ENCODE data around the gene BBS9. TPM values are rescaled to one million over a fixed set of nuclear protein-coding genes. Genes with fewer than 3 reads are reported as not detected.

Gene BBS9
- total and polyA plus RNA-seq, 4 donors, result 2.3 to 9.5 (median 4.5) TPM

DNA sequence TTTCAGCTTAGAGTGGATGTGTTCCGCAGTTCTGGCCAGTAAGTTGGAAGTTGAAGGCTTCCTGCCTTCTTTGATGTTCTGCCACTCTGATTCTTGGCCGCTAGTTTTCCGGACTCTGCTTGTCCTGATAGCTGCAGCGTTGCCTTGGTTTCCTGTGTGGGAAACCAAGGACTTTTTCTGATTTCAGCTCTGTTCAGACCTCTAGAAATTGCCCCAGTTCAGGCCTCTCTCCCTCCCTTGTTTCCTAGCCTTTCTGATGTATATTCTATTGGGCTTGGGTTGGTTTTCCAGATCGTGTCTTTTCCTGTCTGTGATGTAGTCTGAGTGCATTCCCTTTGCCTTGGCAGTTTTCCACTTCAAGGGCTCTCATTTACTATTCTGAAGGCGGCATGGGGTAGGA lies 318.7 kb downstream of the BBS9 start:
- Histone ChIP-seq H3K9ac (ENCODE audit: low read depth in 1 of 2, low read length in 2 of 2) (no peak overlapping the region), H3K36me3 (ENCODE audit: control insufficient read depth in 4 of 4, insufficient read depth in 3 of 4, low read depth in 1 of 4, low read length in 3 of 4) (no peaks in the 10 kb centered on the region), H3K4me3 (ENCODE audit: low read depth in 1 of 3, low read length in 3 of 3) (no peak overlapping the region), H3K27me3 (ENCODE audit: control insufficient read depth in 4 of 4, insufficient read depth in 4 of 4, low read length in 3 of 4) (no peaks in the 10 kb centered on the region), H3K27ac (ENCODE audit: low read depth in 1 of 2, low read length in 2 of 2) (no peak overlapping the region), H3K4me1 (ENCODE audit: control insufficient read depth in 4 of 4, insufficient read depth in 4 of 4, low read length in 3 of 4) (no peaks in the 10 kb centered on the region), H3K9me3 (ENCODE audit: control insufficient read depth in 4 of 4, low read length in 3 of 4) (no peaks in the 10 kb centered on the region)
- 67% methylated on average over 6 of the region's 6 CpGs for WGBS
- no peak for DNase-seq (ENCODE audit: low spot score)
- TF ChIP-seq NR2F2 (IDR thresholded peaks at IDR 0.05) (no peak), JUND (IDR thresholded peaks at IDR 0.05) (no peak), FOXA1 (IDR thresholded peaks at IDR 0.05) (no peak), RAD21 (IDR thresholded peaks at IDR 0.05) (no peak), RXRA (IDR thresholded peaks at IDR 0.05) (no peak), FOXA2 (IDR thresholded peaks at IDR 0.05) (no peak)

DNA sequence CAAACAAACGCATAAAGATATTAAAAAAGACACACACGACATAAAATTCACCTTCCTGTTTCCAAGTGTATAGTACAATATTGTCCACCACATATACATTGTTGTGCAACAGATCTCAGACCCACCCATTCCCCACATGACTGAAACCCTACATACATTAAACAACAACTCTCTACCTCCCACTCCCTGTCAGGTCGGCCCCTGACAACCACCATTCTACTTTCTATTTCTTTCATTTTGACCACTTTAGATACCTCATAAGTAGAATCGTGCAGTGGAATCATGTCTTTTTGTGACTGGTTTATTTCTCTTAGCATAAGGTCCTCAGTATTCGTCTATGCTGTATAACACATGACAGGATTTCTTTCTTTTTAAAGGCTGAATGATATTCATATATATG lies 320.5 kb downstream of the BBS9 start:
- 81% methylated on average over 5 of the region's 5 CpGs for WGBS
- Histone ChIP-seq H3K9ac (ENCODE audit: low read depth in 1 of 2, low read length in 2 of 2) (no peak overlapping the region), H3K4me3 (ENCODE audit: low read depth in 1 of 3, low read length in 3 of 3) (no peak overlapping the region), H3K9me3 (ENCODE audit: control insufficient read depth in 4 of 4, low read length in 3 of 4) (no peaks in the 10 kb centered on the region), H3K27me3 (ENCODE audit: control insufficient read depth in 4 of 4, insufficient read depth in 4 of 4, low read length in 3 of 4) (no peaks in the 10 kb centered on the region), H3K27ac (ENCODE audit: low read depth in 1 of 2, low read length in 2 of 2) (no peak overlapping the region), H3K36me3 (ENCODE audit: control insufficient read depth in 4 of 4, insufficient read depth in 3 of 4, low read depth in 1 of 4, low read length in 3 of 4) (no peaks in the 10 kb centered on the region), H3K4me1 (ENCODE audit: control insufficient read depth in 4 of 4, insufficient read depth in 4 of 4, low read length in 3 of 4) (no peaks in the 10 kb centered on the region)
- TF ChIP-seq SP1 (IDR thresholded peaks at IDR 0.05) (no peak), FOXA2 (IDR thresholded peaks at IDR 0.05) (no peak), GABPA (IDR thresholded peaks at IDR 0.05 in 1 of 2, conservative IDR thresholded peaks at IDR 0.05 in 1 of 2) (no peak), JUND (IDR thresholded peaks at IDR 0.05) (no peak), HNF4A (conservative IDR thresholded peaks at IDR 0.05) (no peak), HNF4G (IDR thresholded peaks at IDR 0.05) (no peak), TAF1 (conservative IDR thresholded peaks at IDR 0.05) (no peak), ZBTB33 (IDR thresholded peaks at IDR 0.05) (no peak), NR2F2 (IDR thresholded peaks at IDR 0.05) (no peak), RXRA (IDR thresholded peaks at IDR 0.05) (no peak), REST (IDR thresholded peaks at IDR 0.05) (no peak), RAD21 (IDR thresholded peaks at IDR 0.05) (no peak), ATF3 (IDR thresholded peaks at IDR 0.05) (no peak), EGR1 (IDR thresholded peaks at IDR 0.05; ENCODE audit: low read depth in 2 of 2) (no peak), YY1 (IDR thresholded peaks at IDR 0.05) (no peak), FOXA1 (IDR thresholded peaks at IDR 0.05) (no peak)
- TF ChIP-seq, protein P1, sequence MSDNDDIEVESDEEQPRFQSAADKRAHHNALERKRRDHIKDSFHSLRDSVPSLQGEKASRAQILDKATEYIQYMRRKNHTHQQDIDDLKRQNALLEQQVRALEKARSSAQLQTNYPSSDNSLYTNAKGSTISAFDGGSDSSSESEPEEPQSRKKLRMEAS (IDR thresholded peaks at IDR 0.05), result no peak
- TF ChIP-seq, protein P2, sequence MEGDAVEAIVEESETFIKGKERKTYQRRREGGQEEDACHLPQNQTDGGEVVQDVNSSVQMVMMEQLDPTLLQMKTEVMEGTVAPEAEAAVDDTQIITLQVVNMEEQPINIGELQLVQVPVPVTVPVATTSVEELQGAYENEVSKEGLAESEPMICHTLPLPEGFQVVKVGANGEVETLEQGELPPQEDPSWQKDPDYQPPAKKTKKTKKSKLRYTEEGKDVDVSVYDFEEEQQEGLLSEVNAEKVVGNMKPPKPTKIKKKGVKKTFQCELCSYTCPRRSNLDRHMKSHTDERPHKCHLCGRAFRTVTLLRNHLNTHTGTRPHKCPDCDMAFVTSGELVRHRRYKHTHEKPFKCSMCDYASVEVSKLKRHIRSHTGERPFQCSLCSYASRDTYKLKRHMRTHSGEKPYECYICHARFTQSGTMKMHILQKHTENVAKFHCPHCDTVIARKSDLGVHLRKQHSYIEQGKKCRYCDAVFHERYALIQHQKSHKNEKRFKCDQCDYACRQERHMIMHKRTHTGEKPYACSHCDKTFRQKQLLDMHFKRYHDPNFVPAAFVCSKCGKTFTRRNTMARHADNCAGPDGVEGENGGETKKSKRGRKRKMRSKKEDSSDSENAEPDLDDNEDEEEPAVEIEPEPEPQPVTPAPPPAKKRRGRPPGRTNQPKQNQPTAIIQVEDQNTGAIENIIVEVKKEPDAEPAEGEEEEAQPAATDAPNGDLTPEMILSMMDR (IDR thresholded peaks at IDR 0.05; ENCODE audit: low read depth, low read length, missing input control), result no peak
- DNase-seq (ENCODE audit: low spot score), result no peak
